Activated effector memory CD4-positive, alpha-beta T cell treated with Interleukin-2 at 50 U/mL for 16 hours (primary cell): ENCODE measurements around the gene DMGDH.

Source experiments
- DNase-seq: peaks from one replicate; pipeline ENCODE4 v3.0.0-alpha.2; 2020

The DMGDH gene

GRCh38 chr5:78968781-78969180, 100.7 kb downstream of the DMGDH start:
- no peak for DNase-seq

DNA sequence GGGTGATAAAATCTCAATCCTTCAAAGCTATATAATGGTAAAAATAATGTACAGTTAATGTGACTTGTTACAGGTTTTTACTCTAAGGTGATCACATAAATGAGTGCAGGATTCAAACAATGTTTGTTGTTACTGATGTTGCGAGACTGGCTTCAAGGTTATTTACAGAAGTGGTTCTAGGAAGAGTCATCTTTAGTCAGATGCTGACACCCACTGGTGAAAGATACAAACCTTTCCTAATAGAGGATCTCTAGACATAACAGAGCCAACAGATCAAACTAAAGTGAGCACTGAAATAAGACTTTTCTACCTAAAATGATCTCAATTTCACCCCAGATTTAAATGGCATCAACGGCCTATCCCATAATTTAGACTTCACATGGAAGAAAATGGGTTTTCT, 104.6 kb downstream of the DMGDH start:
- DNase-seq: no peak

- DNase-seq: no peak
These were observed 107.7 kb downstream of the DMGDH start for GRCh38 chr5:78961743-78962142.

GRCh38 chr5:78959767-78960166, 109.7 kb downstream of the DMGDH start:
- DNase-seq: no peak

- DNase-seq: no peak
These were observed 110.6 kb downstream of the DMGDH start for GRCh38 chr5:78958672-78959445.

- no peak for DNase-seq
These were observed 112.6 kb downstream of the DMGDH start for GRCh38 chr5:78956901-78957300.

GRCh38 chr5:78953092-78953800, 116.2 kb downstream of the DMGDH start:
- no peak for DNase-seq
